ENCODE data around the gene REEP2.
A peak's percentile ranks its signal among the peaks of the same experiment; 100 is the strongest.

Gene REEP2

DNA sequence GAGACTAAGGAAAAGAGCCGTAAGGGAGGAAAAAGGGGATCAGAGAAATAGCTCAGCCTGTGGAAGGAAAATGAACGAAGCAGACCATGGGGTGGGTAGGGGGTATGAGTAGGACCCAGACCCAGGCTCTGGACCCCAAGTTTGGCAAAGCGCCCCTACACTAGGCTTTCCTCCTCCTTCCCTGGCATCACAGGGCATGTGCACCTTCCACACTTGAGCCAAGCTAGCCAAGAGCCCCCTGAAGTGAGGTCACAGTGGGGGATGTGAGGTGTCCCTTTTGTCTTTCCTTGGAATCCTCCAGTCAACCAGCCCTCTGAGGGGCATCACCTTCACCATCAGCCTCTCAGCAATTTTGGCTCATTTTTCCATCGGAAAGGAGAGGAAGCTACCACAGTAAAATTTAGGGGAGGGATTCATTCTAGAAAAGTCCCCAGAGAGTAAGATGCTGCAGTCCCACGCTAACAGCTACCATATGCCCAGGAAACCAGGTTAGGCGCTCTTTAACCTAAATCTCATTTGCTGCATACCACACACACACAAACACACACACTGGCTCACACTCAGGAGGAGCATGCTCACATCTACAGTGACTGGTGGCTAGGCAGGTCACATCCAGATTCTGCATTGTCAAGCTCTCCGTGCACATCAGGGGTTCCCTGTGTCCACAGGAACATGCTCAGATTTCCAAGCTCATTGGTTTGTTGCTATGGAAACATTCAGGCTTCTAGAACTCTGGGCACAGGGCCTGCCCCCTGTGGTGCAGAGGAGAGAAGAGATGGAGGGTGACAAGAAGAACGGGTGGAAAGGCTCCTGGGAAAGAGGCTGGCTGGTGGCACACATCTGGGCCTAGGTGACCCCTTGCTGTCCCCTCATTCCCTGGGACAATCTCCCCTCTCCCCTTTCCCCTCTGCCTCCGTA, 9.9 kb downstream of the REEP2 start:
- no peak for DNase-seq (ENCODE audit: low read depth)

DNA sequence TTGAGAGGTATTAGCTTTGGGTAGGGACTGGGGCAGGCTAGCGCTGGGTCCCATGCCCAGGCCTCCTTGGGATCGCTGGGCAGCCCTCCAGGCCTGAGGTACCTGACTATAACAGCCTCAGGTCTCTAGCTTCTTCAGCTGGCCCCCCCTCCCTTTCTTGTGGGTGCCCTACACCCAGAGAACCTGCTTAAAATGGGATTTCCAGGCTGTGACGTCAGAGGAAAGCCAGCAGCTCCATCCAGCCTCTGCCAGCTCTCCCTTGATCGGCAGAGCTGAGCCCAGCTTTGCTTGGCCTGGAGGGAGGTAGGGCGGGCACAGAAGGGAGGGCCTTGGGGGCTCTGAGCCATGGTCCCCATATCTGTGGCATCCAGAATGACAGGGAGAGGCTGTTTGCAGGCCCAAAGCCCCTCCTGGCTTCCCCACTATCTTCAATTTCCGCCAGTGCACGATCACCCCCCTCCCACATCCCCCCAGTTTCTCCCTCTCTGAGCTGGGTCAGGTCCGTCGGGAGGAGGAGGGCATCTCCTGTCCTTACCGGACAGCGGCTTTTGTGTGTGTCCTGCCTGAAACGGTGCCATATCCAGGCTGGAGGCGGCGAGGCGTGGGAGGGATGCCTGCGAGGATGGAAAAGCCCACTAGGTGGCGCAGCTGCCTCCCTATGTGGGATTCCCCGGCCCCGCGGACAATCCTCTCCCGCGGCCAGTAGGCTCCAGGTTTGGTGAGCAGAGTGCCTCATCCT, 10.8 kb downstream of the REEP2 start:
- peak; percentile 68 for DNase-seq (ENCODE audit: low read depth)

DNA sequence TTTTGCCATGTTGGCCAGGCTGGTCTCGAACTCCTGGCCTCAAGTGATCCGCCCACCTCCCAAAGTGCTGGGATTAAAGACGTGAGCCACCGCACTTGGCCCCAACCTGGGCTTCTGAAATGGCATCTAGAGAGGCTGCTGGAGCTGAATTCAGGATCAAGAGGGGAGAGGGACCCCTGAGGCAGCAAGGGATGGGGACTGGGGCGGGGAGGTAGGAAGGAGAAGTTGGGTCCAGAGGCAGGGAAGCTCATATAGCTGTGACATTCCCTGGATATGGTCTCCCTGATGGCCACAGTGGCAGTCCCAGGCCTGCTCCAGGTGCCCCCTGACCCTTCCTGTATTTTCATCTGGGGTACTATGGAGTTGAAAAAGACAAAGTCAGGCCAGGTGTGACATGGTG, 12.1 kb downstream of the REEP2 start:
- DNase-seq (ENCODE audit: low read depth) = no peak

DNA sequence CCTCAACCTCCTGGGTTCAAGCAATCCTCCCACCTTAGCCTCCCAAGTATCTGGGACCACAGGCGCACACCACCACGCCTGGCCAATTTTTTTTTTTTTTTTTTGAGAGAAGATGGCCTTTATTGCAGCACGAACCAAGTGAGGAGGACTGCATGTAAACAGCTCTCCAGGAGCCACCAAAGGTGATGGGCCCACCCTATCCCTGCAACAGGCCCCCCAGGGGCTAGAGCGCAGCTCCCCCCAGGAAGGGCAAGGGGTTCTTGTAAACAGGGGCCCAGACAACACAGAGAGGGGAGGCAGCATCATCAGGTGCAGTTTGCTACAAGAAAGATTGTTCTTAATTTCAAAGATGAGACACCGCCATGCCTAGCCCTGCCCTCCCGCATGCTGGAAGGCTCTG, 13.9 kb downstream of the REEP2 start:
- DNase-seq (ENCODE audit: low read depth) = no peak

DNA sequence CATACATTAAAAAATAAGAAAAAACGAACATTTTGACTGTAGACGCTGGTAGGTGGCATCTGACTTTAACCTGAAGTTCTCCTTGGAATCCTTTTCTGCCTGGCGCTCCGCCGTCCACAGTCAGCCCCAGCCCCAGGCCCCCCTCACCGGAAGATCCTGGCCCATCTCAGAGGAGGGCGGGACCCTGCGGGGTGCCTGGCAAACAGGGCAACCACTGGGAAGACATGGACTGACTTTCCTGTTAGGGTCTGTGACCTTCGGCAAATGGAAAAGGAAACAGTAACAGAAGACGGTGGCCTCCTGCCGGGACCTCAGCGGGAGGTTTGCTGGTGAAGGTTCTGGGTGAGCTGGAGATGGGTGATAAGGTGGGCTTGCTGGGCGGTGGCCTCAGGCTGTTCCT, 14.7 kb downstream of the REEP2 start:
- DNase-seq (ENCODE audit: low read depth) = no peak

- no peak for DNase-seq (ENCODE audit: low read depth)
Measured at GRCh38 chr5:138454121-138454520, 15.3 kb downstream of the REEP2 start.

DNA sequence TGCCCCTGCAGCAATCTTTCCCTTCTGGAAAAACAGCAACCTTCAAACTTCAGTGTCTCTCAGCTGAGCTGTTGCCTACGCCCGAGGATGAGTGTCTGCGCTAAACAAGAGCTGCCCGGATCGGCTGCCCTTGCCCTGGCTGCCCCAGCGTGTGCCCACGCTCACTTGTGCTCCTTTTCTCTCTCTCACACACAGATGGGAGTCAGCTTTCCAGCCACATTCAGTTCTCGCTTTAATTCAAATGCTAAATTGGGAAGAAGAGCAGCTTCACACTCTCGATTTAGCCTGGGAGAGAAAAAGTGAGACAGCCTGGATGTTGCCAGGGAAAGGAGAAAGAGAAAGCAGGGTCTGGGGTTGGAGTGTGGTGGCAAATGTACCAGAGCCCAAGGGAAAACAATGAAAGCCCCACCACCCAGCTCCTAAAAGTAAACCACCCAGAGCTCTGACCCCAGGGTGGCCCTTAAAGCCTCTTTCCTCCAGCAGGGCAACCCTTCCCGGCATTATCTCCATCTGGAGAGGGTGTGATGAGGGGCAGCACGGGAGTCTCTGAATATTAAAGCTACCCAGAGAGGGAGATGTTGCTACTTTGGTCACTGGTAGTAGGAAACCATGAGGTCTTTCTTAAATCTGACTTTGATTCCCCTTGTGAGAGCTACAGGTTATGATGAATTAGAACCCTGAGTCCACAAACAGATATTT, 16.5 kb downstream of the REEP2 start:
- DNase-seq (ENCODE audit: low read depth) = no peak

GRCh38 chr5:138457531-138458275, 18.8 kb downstream of the REEP2 start:
- DNase-seq (ENCODE audit: low read depth) = no peak

DNA sequence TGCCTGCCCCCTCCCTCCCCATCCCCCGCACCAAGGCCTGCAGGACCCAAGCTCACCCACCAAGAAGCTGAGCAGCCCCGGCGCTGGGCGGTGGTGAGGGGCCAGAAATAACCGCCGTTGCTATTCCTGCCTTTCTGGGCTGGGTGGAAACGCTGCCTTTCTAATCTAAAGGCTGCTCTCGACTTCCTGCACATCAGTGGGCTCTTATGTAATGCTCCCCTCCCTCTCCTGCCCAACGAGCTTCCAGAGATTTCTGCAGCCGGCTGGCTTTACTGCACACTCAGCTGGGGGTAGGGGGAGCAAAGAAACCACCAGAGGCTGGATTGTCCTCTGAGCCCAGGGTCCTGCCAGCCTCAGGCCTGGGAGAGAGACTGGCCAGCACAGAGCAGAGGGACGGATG, 19.5 kb downstream of the REEP2 start:
- no peak for DNase-seq (ENCODE audit: low read depth)

DNA sequence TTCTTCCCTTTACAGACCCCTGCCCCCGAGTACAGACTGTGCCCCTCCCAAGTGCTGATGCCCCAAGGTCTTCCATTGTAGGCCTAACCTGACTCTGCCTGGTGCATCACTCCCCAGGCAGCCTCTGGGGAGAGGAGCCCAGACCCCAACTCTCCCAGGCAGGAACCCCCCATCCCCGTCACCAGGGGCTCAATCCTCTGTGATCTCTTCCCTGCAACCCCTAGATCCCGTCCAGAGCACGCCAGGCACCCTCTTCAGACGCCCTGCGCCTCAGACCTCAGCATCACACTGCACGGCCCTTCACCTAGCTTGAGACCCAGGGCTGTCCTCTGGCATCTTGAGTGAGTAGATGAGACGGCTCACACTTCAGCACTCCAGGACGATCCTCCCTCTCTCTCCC, 20.0 kb downstream of the REEP2 start:
- no peak for DNase-seq (ENCODE audit: low read depth)

DNA sequence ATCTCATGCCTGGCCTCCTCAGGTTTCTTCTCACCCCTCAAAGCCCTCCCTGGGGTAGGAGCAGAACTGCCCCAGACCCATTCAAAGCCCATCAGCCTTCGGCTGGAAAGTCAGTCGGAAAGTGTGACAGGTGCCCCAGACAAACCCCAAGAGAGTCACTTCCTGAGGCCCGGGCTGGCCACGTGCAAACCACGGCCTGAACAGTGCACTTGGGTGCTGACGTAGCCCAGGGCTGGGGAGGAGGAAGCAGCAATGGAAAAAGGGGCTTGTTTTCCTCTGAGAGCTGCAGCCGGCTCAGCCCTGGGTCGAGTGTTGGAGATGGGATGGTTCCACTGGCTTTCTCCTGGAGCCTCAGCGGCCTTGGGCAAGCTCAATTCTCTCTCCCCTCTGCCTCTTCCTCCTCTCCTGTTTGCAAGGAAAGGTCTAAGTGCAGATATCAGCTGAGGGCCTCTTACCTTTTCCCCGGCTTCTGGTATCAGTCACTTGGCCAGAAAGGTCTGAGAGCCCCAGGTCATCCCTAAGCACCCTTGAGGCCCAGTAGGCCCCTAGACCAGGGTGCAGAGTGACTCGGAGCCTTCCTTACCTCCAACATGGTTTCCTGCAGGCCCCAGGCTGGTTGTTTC, 20.6 kb downstream of the REEP2 start:
- peak; percentile 72 for DNase-seq (ENCODE audit: low read depth)

- DNase-seq (ENCODE audit: low read depth) = no peak
Measured at GRCh38 chr5:138460032-138460693, 21.3 kb downstream of the REEP2 start.

GRCh38 chr5:138461343-138462125, 22.7 kb downstream of the REEP2 start:
- DNase-seq (ENCODE audit: low read depth) = no peak

DNA sequence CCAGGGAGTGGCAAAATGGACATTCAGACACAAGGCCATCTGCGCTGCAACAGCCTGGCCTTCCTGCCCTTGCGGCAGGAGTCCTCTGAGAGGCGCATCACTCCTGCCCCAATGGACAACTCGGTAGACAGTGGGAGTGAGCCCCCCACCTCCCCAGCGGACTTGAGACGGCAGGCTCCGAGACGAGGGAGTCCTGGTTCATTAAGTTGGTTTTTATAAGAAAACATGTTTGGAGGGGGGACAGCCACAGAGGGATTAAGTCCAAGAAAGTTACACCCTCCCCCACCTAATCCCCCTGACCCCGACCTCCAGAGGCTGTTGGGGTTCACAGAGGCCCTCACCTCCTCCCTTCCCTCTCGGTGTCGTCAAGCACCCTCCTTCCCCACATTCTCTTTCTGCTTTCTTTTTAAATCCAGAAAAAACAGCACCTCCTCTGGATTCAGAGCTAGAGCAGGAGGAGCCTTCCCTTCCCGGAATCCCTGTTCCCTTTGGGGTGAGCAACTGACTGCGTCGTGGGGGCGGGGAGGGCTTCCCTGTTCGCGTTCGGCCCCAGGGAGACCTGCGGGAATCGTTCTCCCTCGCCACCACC, 24.7 kb downstream of the REEP2 start:
- no peak for DNase-seq (ENCODE audit: low read depth)

DNA sequence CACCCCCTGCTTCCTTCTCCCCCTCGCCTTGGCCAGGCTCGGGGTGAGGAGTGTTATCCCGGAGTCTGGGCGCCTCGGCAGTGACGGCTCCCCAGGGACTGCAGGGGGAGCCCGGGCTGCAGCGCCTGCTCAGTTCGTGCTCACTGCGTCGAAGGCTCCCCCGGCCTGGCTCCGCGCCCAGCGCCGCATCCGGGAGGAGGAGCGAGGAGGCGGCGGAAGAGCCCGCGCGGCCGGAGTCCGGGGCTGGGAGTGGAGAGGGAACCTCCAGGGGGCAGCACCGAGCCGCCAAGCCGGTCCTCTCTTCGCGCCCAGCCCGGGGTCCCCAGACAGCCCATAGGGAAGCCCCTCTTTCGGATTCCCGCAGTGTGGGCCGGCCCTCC, 25.1 kb downstream of the REEP2 start:
- DNase-seq (ENCODE audit: low read depth) = peak; percentile 76

DNA sequence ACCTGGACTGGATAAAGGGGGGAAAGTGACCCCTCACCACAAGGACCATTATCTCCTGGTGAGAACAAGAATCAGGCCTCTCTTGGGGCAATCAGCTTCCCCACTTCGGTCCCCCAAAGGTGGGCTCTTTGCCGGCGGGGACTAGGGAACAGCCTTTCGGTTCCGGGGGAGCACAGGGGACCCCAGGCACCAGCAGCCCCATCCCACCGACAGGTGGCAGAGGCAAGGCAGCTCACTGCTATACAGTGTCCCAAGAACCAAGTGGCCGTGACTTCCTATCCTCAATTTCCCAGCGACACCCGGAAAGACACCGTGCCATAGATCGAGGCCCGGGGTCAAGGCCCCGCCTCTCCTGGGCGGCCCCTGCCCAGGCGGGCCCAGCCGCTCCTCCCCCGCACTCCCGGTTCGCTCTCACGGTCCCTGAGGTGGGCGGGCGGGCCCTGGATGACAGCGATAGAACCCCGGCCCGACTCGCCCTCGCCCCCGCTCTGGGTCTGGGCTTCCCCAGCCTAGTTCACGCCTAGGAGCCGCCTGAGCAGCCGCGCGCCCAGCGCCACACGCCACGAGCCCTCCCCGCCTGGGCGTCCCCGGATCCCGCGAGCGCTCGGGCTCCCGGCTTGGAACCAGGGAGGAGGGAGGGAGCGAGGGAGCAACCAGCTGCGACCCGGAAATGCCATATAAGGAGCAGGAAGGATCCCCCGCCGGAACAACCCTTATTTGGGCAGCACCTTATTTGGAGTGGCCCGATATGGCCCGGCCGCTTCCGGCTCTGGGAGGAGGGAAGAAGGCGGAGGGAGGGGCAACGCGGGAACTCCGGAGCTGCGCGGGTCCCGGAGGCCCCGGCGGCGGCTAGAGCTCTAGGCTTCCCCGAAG, 25.8 kb downstream of the REEP2 start:
- peak; percentile 91 for DNase-seq (ENCODE audit: low read depth)

DNA sequence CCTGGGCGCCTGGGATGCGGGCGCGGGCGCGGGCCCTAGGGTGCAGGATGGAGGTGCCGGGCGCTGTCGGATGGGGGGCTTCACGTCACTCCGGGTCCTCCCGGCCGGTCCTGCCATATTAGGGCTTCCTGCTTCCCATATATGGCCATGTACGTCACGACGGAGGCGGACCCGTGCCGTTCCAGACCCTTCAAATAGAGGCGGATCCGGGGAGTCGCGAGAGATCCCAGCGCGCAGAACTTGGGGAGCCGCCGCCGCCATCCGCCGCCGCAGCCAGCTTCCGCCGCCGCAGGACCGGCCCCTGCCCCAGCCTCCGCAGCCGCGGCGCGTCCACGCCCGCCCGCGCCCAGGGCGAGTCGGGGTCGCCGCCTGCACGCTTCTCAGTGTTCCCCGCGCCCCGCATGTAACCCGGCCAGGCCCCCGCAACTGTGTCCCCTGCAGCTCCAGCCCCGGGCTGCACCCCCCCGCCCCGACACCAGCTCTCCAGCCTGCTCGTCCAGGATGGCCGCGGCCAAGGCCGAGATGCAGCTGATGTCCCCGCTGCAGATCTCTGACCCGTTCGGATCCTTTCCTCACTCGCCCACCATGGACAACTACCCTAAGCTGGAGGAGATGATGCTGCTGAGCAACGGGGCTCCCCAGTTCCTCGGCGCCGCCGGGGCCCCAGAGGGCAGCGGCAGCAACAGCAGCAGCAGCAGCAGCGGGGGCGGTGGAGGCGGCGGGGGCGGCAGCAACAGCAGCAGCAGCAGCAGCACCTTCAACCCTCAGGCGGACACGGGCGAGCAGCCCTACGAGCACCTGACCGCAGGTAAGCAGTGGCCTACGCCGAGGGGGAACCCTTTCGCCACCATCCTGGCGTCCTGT, 26.6 kb downstream of the REEP2 start, which contains the start of gene EGR1:
EGR1 (plus strand) TSS at position 219 of the 864 bp plus-strand sequence; CDS start at position 502, 283 bp downstream.
- peak; percentile 88 for DNase-seq (ENCODE audit: low read depth)

Measured in stimulated activated CD8-positive, alpha-beta memory T cell treated with anti-CD3 and anti-CD28 coated beads, Interleukin-15, amount 100 ng/mL, for 1 hour (primary cell).